HepG2 (cell line): ENCODE measurements around the gene ELAVL3. TPM values are rescaled to one million over a fixed set of nuclear protein-coding genes. Genes with fewer than 3 reads are reported as not detected.

Experiments used
- ATAC-seq: fragments of 200-7000 bp; cut with Tn5 transposase; 3 replicates; pipeline ENCODE4 v1.9.1; 2020; ENCODE audit warnings: mild to moderate bottlenecking, moderate library complexity
- BruUV-seq: library from RNA; stranded (reverse); fragments of 400-500 nt; replicated peaks from 2 replicates; lab custom pipeline; 2021; lab: Mats Ljungman, UMichigan
- CTCF ChIA-PET: fragments of 300-600 bp; formaldehyde crosslinking; extraction: SDS; loops from one replicate; lab custom pipeline; 2021; ENCODE audit warnings: low total read pairs, inconsistent platforms, low intra/inter-chr PET ratio; lab: Yijun Ruan, JAX
- POLR2A ChIA-PET: fragments of 350-600 bp; sonication (Branson Sonifier 250); formaldehyde crosslinking; loops from one replicate; lab custom pipeline; 2020; ENCODE audit warnings: antibody characterized with exemption, inconsistent platforms; lab: Yijun Ruan, JAX
- DNase-seq: peaks from one replicate; pipeline ENCODE4 v3.0.0-alpha.2; 2015; ENCODE audit warnings: low spot score
- FAIRE-seq: peaks from 3 replicates; lab custom pipeline; 2011; peaks lifted over from hg19 to GRCh38; lab: Jason Lieb, UNC
- H2AFZ ChIP-seq: one replicate; pipeline ENCODE4 v1.6.1; 2011; ENCODE audit warnings: low read length, inconsistent platforms
- H3K27ac ChIP-seq: fragments of 300-600 bp; 3 replicates; pipeline ENCODE4 v1.8.0; 2011; ENCODE audit warnings: mixed run types, mild to moderate bottlenecking, mixed read lengths, low read length, inconsistent platforms; ENCODE audit not compliant: insufficient read depth; ENCODE audit errors: extremely low read length
- H3K27me3 ChIP-seq, 2 experiments: fragments of 200-600 bp in 1 of 2; 2 replicates in 1 of 2; 3 replicates in 1 of 2; pipeline versions ENCODE4 v1.6.0 to v1.8.0; 2011; ENCODE audit warnings: low read length in 2 of 2, mild to moderate bottlenecking in 2 of 2, moderate library complexity in 2 of 2, inconsistent platforms in 1 of 2; ENCODE audit not compliant: insufficient read depth in 2 of 2, control insufficient read depth in 1 of 2
- H3K36me3 ChIP-seq, 2 experiments: fragments of 200-600 bp in 1 of 2; replicated peaks in 1 of 2; 2 replicates in 1 of 2; 3 replicates in 1 of 2; pipeline versions ENCODE4 v1.5.1 to v1.8.0; 2011; ENCODE audit warnings: low read length in 2 of 2, inconsistent platforms in 1 of 2; ENCODE audit not compliant: insufficient read depth in 2 of 2, control insufficient read depth in 1 of 2
- H3K4me1 ChIP-seq: 2 replicates; pipeline ENCODE4 v1.5.1; 2012; ENCODE audit warnings: low read length, inconsistent platforms; ENCODE audit not compliant: insufficient read depth
- H3K4me2 ChIP-seq: 2 replicates; pipeline ENCODE4 v1.6.0; 2011; ENCODE audit warnings: low read depth, low read length, inconsistent platforms
- H3K4me3 ChIP-seq, 3 experiments: fragments of 200-600 bp in 1 of 3; sonication (generic), shearing (Covaris generic) in 1 of 3; replicated peaks in 1 of 3; 2 replicates each; pipeline ENCODE4 v1.5.1; 2011 to 2016; ENCODE audit warnings: low read length in 3 of 3, inconsistent platforms in 2 of 3, low read depth in 2 of 3, mild to moderate bottlenecking in 2 of 3, control low read depth in 1 of 3, mixed read lengths in 1 of 3; ENCODE audit not compliant: insufficient read depth in 1 of 3
- H3K79me2 ChIP-seq: one replicate; pipeline ENCODE4 v1.6.1; 2011; ENCODE audit warnings: low read length, inconsistent platforms; ENCODE audit not compliant: insufficient read depth
- H3K9ac ChIP-seq: 2 replicates; pipeline ENCODE4 v1.6.0; 2011; ENCODE audit warnings: mild to moderate bottlenecking, low read depth, low read length, inconsistent platforms; ENCODE audit not compliant: insufficient read depth
- H3K9me3 ChIP-seq: 2 replicates; pipeline ENCODE4 v1.5.1; 2012; ENCODE audit warnings: mild to moderate bottlenecking, low read length
- H4K20me1 ChIP-seq: 2 replicates; pipeline ENCODE4 v1.6.0; 2011; ENCODE audit warnings: inconsistent platforms, mild to moderate bottlenecking, low read length, moderate library complexity; ENCODE audit not compliant: insufficient read depth
- HOXA3 ChIP-seq: sonication (generic); formaldehyde crosslinking; IDR thresholded peaks from 2 replicates; pipeline ENCODE4 v1.5.0; 2020; ENCODE audit warnings: missing genetic modification reagents
- KDM5B ChIP-seq: sonication (generic); formaldehyde crosslinking; IDR thresholded peaks from 2 replicates; pipeline ENCODE4 v1.4.0; 2020; ENCODE audit warnings: missing genetic modification reagents, mild to moderate bottlenecking, borderline replicate concordance
- MXI1 ChIP-seq: IDR thresholded peaks from 3 replicates; pipeline ENCODE4 v1.6.1; 2012; ENCODE audit warnings: low read depth, low read length, inconsistent platforms, borderline replicate concordance
- POGZ ChIP-seq: sonication (generic); formaldehyde crosslinking; IDR thresholded peaks from 2 replicates; pipeline ENCODE4 v1.4.0; 2020; ENCODE audit warnings: mild to moderate bottlenecking, missing genetic modification reagents
- SALL2 ChIP-seq: sonication (generic); formaldehyde crosslinking; IDR thresholded peaks from 2 replicates; pipeline ENCODE4 v1.8.1; 2023; ENCODE audit warnings: mild to moderate bottlenecking, missing genetic modification reagents, inconsistent platforms
- ZBTB1 ChIP-seq: sonication (generic); formaldehyde crosslinking; IDR thresholded peaks from 2 replicates; pipeline ENCODE4 v1.4.0; 2020; ENCODE audit warnings: missing genetic modification reagents, borderline replicate concordance
- ZBTB46 ChIP-seq: sonication (generic); formaldehyde crosslinking; IDR thresholded peaks from 2 replicates; pipeline ENCODE4 v1.4.0; 2020; ENCODE audit warnings: mild to moderate bottlenecking, missing genetic modification reagents, borderline replicate concordance
- ZNF512 ChIP-seq: sonication (generic); formaldehyde crosslinking; IDR thresholded peaks from 2 replicates; pipeline ENCODE4 v1.4.0; 2020; ENCODE audit warnings: mild to moderate bottlenecking, missing genetic modification reagents
- ZNF549 ChIP-seq: sonication (generic); formaldehyde crosslinking; IDR thresholded peaks from 2 replicates; pipeline ENCODE4 v1.5.0; 2020; ENCODE audit warnings: missing genetic modification reagents
- ZNF609 ChIP-seq: sonication (generic); formaldehyde crosslinking; IDR thresholded peaks from 2 replicates; pipeline ENCODE4 v1.4.0; 2020; ENCODE audit warnings: mild to moderate bottlenecking, missing genetic modification reagents, borderline replicate concordance
- ZNF850 ChIP-seq: sonication (generic); formaldehyde crosslinking; conservative IDR thresholded peaks from 2 replicates; pipeline ENCODE4 v1.9.0; 2021; ENCODE audit warnings: mild to moderate bottlenecking, missing genetic modification reagents
- ZSCAN12 ChIP-seq: sonication (generic); formaldehyde crosslinking; IDR thresholded peaks from 2 replicates; pipeline ENCODE4 v1.9.0; 2021; ENCODE audit warnings: mild to moderate bottlenecking, missing genetic modification reagents
- WGBS: methylation state at CpG from one replicate; pipeline ENCODE4 v1.1.6; 2017; ENCODE audit warnings: low lambda C conversion rate; 5-methylcytosine and 5-hydroxymethylcytosine counted together
- in situ Hi-C: cut with HindIII; loops from 2 replicates; pipeline ENCODE4 v1.10.0; 2017; ENCODE audit warnings: low pct_unique_long_range_greater_than_20kb; ENCODE audit not compliant: extremely low pct_ligation_motif_present
- intact Hi-C: fragments of 100-400 bp; cut with micrococcal nuclease; formaldehyde crosslinking; loops from one replicate; pipeline ENCODE4 v1.10.0; 2022; ENCODE audit not compliant: unreplicated experiment
- polyA plus RNA-seq, 8 experiments: library from polyadenylated mRNA; depleted of rRNA in 3 of 8; stranded (reverse) in 7 of 8; unstranded in 1 of 8; fragments of >200 nt; fragmentation: Illumina TruSeq in 4 of 8; extraction: Trizol in 4 of 8; gene quantifications; 2 replicates each; pipeline versions ENCODE4 v1.2.1 to v1.2.3, GENCODE V29; 2011 to 2016; ENCODE audit warnings: low read depth in 4 of 8, missing spikeins in 1 of 8, mixed read lengths in 1 of 8; ENCODE audit not compliant: insufficient read depth in 1 of 8
- total RNA-seq, 5 experiments: library from RNA; depleted of rRNA; stranded (reverse); fragments of >200 nt; fragmentation: Illumina TruSeq; extraction: Trizol; gene quantifications; 2 replicates each; pipeline ENCODE4 v1.2.3, GENCODE V29; 2016; ENCODE audit warnings: low read depth in 1 of 5
- TF ChIP-seq, protein P1 (sequence below): IDR thresholded peaks from 2 replicates; pipeline ENCODE4 v1.6.1; 2016
- TF ChIP-seq, protein P2 (sequence below): sonication (generic); formaldehyde crosslinking; IDR thresholded peaks from 2 replicates; pipeline ENCODE4 v1.5.0; 2020; ENCODE audit warnings: missing genetic modification reagents

ELAVL3 gene
- total and polyA plus RNA-seq, 2 of the 13 experiments (the other 11 are each of a cell fraction or from before 2014, with no cell fraction given): 0.03 TPM; not detected in 1

- Histone ChIP-seq H3K9ac (no peak overlapping the region), H3K9me3 (no peaks in the 10 kb centered on the region), H2AFZ (no peak overlapping the region), H3K27me3 (peaks cover 2 to 32% of the 10 kb centered on the region in 2 experiments; a peak in 3 of 5 replicates), H4K20me1 (0 out of 2 replicates have a peak, but pooled peaks cover 3% of the 10 kb centered on the region), H3K27ac (no peak overlapping the region), H3K4me2 (no peak overlapping the region), H3K4me3 (no peak overlapping the region), H3K4me1 (0 out of 2 replicates have a peak, but pooled peaks cover 7% of the 10 kb centered on the region), H3K36me3 (no peaks in the 10 kb centered on the region), H3K79me2 (no peaks in the 10 kb centered on the region)
- intact Hi-C loops (no loop called here), in situ Hi-C loops (no loop called here)
- FAIRE-seq (no peak), DNase-seq (no peak), ATAC-seq (no peak)
- no TSS peak for BruUV-seq
- CTCF ChIA-PET: no interaction called here
- POLR2A ChIA-PET: no interaction called here
- 46% methylated on average over 7 of the region's 8 CpGs for WGBS
- TF ChIP-seq ZNF609: no peak
- TF ChIP-seq ZSCAN12 (CRISPR knock-in tag): no peak
- TF ChIP-seq ZNF512: no peak
- TF ChIP-seq ZBTB46 (CRISPR knock-in tag): no peak
- no peak for TF ChIP-seq HOXA3
- TF ChIP-seq ZNF549 (CRISPR knock-in tag): no peak
- TF ChIP-seq, protein P1, sequence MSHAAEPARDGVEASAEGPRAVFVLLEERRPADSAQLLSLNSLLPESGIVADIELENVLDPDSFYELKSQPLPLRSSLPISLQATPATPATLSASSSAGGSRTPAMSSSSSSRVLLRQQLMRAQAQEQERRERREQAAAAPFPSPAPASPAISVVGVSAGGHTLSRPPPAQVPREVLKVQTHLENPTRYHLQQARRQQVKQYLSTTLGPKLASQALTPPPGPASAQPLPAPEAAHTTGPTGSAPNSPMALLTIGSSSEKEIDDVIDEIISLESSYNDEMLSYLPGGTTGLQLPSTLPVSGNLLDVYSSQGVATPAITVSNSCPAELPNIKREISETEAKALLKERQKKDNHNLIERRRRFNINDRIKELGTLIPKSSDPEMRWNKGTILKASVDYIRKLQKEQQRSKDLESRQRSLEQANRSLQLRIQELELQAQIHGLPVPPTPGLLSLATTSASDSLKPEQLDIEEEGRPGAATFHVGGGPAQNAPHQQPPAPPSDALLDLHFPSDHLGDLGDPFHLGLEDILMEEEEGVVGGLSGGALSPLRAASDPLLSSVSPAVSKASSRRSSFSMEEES (CRISPR knock-in tag): no peak
- TF ChIP-seq KDM5B (CRISPR knock-in tag): no peak
- no peak for TF ChIP-seq ZNF850
- TF ChIP-seq MXI1: no peak
- TF ChIP-seq ZBTB1 (CRISPR knock-in tag): no peak
- no peak for TF ChIP-seq SALL2 (CRISPR knock-in tag)
- TF ChIP-seq POGZ (CRISPR knock-in tag): no peak
- TF ChIP-seq, protein P2, sequence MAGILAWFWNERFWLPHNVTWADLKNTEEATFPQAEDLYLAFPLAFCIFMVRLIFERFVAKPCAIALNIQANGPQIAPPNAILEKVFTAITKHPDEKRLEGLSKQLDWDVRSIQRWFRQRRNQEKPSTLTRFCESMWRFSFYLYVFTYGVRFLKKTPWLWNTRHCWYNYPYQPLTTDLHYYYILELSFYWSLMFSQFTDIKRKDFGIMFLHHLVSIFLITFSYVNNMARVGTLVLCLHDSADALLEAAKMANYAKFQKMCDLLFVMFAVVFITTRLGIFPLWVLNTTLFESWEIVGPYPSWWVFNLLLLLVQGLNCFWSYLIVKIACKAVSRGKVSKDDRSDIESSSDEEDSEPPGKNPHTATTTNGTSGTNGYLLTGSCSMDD (CRISPR knock-in tag): no peak
These were observed 5.0 kb downstream of the ELAVL3 start for GRCh38 chr19:11475861-11476260.
